ENCODE results near the gene GSG1L. TPM values are rescaled to one million over a fixed set of nuclear protein-coding genes. Genes with fewer than 3 reads are reported as not detected.

GSG1L gene
- total and polyA plus RNA-seq, 4 donors, result 0.14 to 1.3 (median 0.24) TPM

DNA sequence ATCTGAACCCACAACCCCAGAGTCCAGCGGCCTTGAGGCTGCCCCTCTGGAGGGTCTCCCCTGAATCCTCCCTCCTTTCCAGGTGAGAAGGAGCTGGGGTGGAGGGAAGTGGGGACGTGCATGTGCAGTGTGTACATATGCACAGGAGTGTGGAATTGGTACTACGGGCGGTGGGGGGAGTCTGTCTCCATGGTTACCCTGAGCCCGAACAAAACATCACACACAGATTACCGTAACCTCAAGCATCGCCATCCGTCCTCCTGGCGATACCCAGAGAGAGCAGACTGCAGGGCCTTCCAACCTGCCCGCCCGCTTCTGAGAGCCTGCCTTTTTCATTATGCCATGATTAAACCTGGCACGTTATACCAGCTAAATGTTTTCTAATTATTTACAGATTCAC lies 25.1 kb downstream of the GSG1L start:
- Histone ChIP-seq H3K36me3 (ENCODE audit: control insufficient read depth in 4 of 4, insufficient read depth in 4 of 4, low read length in 4 of 4) (no peaks in the 10 kb centered on the region), H3K4me1 (ENCODE audit: control insufficient read depth in 5 of 5, insufficient read depth in 5 of 5, low read length in 5 of 5) (no peaks in the 10 kb centered on the region), H3K27me3 (ENCODE audit: control insufficient read depth in 3 of 3, insufficient read depth in 3 of 3, low read length in 2 of 3) (peaks cover 0 to 4% (median 0%) of the 10 kb centered on the region in 3 donors), H3K27ac (ENCODE audit: low read depth in 1 of 2, low read length in 1 of 2) (no peak overlapping the region), H3K4me3 (no peak overlapping the region), H3K9ac (ENCODE audit: insufficient read depth in 1 of 2, low read length in 2 of 2) (no peak overlapping the region), H3K9me3 (ENCODE audit: control insufficient read depth in 4 of 4, insufficient read depth in 3 of 4, low read length in 3 of 4) (peaks cover 0 to 6% (median 0%) of the 10 kb centered on the region in 4 donors)
- no peak for DNase-seq
- no peak for ATAC-seq (ENCODE audit: insufficient read depth, low FRiP score)
- TF ChIP-seq, protein P1, sequence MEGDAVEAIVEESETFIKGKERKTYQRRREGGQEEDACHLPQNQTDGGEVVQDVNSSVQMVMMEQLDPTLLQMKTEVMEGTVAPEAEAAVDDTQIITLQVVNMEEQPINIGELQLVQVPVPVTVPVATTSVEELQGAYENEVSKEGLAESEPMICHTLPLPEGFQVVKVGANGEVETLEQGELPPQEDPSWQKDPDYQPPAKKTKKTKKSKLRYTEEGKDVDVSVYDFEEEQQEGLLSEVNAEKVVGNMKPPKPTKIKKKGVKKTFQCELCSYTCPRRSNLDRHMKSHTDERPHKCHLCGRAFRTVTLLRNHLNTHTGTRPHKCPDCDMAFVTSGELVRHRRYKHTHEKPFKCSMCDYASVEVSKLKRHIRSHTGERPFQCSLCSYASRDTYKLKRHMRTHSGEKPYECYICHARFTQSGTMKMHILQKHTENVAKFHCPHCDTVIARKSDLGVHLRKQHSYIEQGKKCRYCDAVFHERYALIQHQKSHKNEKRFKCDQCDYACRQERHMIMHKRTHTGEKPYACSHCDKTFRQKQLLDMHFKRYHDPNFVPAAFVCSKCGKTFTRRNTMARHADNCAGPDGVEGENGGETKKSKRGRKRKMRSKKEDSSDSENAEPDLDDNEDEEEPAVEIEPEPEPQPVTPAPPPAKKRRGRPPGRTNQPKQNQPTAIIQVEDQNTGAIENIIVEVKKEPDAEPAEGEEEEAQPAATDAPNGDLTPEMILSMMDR (IDR thresholded peaks at IDR 0.05; ENCODE audit: control extremely low read depth, extremely low read depth), result no peak
- WGBS, 2 donors, result 80 to 92% methylated on average over 12 of the region's 12 CpGs

- H3K36me3 ChIP-seq (ENCODE audit: control insufficient read depth in 4 of 4, insufficient read depth in 4 of 4, low read length in 4 of 4), result no peaks in the 10 kb centered on the region
- no peaks in the 10 kb centered on the region for H3K4me1 ChIP-seq (ENCODE audit: control insufficient read depth in 5 of 5, insufficient read depth in 5 of 5, low read length in 5 of 5)
- DNase-seq (no peak), ATAC-seq (ENCODE audit: insufficient read depth, low FRiP score) (no peak)
- H3K9ac ChIP-seq (ENCODE audit: insufficient read depth in 1 of 2, low read length in 2 of 2), result no peak overlapping the region
- H3K4me3 ChIP-seq, result no peak overlapping the region
- peaks cover 0 to 4% (median 0%) of the 10 kb centered on the region in 3 donors for H3K27me3 ChIP-seq (ENCODE audit: control insufficient read depth in 3 of 3, insufficient read depth in 3 of 3, low read length in 2 of 3)
- TF ChIP-seq, protein P1 (IDR thresholded peaks at IDR 0.05; ENCODE audit: control extremely low read depth, extremely low read depth), result no peak
- 39 to 49% methylated on average over 10 of the region's 10 CpGs for WGBS, 2 donors
- H3K9me3 ChIP-seq (ENCODE audit: control insufficient read depth in 4 of 4, insufficient read depth in 3 of 4, low read length in 3 of 4), result peaks cover 0 to 6% (median 0%) of the 10 kb centered on the region in 4 donors
- H3K27ac ChIP-seq (ENCODE audit: low read depth in 1 of 2, low read length in 1 of 2), result no peak overlapping the region
Measured at GRCh38 chr16:28035866-28036393, 27.6 kb downstream of the GSG1L start.

GRCh38 chr16:28033870-28034269 lies 29.6 kb downstream of the GSG1L start:
- Histone ChIP-seq H3K4me1 (ENCODE audit: control insufficient read depth in 5 of 5, insufficient read depth in 5 of 5, low read length in 5 of 5) (no peaks in the 10 kb centered on the region), H3K27me3 (ENCODE audit: control insufficient read depth in 3 of 3, insufficient read depth in 3 of 3, low read length in 2 of 3) (no peaks in the 10 kb centered on the region), H3K9me3 (ENCODE audit: control insufficient read depth in 4 of 4, insufficient read depth in 3 of 4, low read length in 3 of 4) (peaks cover 0 to 5% (median 0%) of the 10 kb centered on the region in 4 donors), H3K9ac (ENCODE audit: insufficient read depth in 1 of 2, low read length in 2 of 2) (no peak overlapping the region), H3K27ac (ENCODE audit: low read depth in 1 of 2, low read length in 1 of 2) (no peak overlapping the region), H3K36me3 (ENCODE audit: control insufficient read depth in 4 of 4, insufficient read depth in 4 of 4, low read length in 4 of 4) (no peaks in the 10 kb centered on the region), H3K4me3 (no peak overlapping the region)
- DNase-seq (no peak), ATAC-seq (ENCODE audit: insufficient read depth, low FRiP score) (no peak)
- TF ChIP-seq, protein P1 (IDR thresholded peaks at IDR 0.05; ENCODE audit: control extremely low read depth, extremely low read depth), result no peak
- WGBS, 2 donors, result 94 to 100% methylated on average over 4 of the region's 4 CpGs
